ENCODE measurements around the gene ANKRD11. TPM values are rescaled to one million over a fixed set of nuclear protein-coding genes. Genes with fewer than 3 reads are reported as not detected.
"Not testable (repeated sequence)": the region's sequence is repeated elsewhere in the genome, so short reads cannot be mapped to it uniquely, and the experiment has no call there.

Gene ANKRD11
- total RNA-seq, 4 donors from 2014 or later, result 75.6 to 183 (median 108) TPM

DNA sequence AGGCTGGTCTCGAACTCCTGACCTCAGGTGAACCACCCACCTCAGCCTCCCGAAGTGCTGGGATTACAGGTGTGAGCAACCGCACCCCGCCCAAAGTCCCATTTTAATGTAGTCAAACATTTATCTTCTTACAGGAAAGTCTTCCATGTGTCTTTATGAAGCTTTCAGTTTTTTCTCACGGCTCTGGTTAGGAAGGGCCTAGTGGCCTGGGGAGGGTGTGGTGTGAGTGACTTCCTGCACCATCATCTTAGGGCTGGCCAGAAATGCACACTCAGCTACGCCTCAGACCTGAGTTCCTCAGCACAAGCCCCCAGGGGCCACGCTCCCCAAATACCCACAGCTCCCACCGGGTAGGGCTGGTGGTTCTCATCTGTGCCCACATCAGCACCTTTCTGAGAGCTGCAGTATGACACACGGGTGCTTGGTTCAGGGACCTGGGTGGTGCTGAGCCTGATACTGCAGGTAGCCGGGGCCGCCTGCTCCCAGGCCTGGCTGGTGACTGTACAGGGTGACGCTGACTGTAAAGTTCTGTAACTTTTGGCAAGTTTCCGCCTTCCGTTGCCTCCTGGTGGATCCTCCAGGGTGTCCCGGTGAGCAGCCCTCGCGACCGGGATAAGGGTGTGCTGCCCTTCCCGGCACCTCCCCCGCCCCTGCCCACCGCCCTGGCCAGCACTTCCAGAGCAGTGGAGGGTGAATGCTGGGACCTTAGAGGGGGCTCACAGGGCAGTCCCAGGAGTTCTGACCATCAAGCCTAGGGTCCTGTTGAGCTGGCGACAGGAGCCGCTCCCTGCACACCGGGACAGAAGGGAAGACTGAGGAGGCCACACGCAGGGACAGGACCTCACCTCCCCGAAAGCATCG lies 220.3 kb downstream of the ANKRD11 start:
- H3K4me3 ChIP-seq (ENCODE audit: low read depth, poor library complexity, severe bottlenecking), result no peak overlapping the region
- intact Hi-C loops (cut with DNase I; ENCODE audit: low total_unique reads), result no loop called here
- no peak for DNase-seq (ENCODE audit: low spot score in 2 of 2)
- TF ChIP-seq, protein P1, sequence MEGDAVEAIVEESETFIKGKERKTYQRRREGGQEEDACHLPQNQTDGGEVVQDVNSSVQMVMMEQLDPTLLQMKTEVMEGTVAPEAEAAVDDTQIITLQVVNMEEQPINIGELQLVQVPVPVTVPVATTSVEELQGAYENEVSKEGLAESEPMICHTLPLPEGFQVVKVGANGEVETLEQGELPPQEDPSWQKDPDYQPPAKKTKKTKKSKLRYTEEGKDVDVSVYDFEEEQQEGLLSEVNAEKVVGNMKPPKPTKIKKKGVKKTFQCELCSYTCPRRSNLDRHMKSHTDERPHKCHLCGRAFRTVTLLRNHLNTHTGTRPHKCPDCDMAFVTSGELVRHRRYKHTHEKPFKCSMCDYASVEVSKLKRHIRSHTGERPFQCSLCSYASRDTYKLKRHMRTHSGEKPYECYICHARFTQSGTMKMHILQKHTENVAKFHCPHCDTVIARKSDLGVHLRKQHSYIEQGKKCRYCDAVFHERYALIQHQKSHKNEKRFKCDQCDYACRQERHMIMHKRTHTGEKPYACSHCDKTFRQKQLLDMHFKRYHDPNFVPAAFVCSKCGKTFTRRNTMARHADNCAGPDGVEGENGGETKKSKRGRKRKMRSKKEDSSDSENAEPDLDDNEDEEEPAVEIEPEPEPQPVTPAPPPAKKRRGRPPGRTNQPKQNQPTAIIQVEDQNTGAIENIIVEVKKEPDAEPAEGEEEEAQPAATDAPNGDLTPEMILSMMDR (IDR thresholded peaks at IDR 0.05), result no peak
- no peak for TF ChIP-seq POLR2A (IDR thresholded peaks at IDR 0.05)
- WGBS, 2 donors, result 93 to 96% methylated on average over 23 to 27 of the region's 27 CpGs

DNA sequence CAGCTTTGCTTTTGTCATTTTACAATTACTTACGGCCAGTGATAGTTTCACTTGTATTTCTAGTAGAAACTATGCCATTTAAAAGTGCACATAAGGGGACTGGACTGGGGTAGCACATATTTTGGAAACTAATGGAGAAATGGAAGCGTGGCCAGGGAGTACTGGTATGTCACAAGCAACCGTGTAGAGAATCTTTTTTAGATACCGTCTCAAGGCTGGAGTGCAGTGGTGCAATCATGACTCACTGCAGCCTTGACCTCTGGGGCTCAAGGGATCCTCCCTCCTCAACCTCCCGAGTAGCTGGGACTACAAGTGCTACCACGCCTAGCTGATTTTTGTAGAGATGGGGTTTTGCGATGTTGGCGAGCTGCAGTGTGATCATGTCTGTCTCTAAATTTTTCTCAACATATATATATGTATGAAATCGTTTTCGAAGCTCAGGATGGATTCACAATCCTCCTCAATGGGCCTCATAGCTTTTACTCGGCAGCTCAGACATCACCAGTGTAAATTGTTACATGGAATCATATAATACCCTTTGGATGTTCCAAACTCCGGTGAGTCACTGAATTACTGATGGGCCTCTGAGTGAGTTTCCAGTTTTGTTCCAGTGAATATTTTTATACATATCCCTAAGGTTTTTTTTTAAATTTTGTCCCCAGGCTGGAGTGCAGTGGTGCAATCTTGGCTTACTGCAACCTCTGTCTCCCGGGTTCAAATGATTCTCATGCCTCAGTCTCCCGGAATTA lies 221.2 kb downstream of the ANKRD11 start:
- DNase-seq (ENCODE audit: low spot score in 2 of 2), result no peak
- no peak overlapping the region for H3K4me3 ChIP-seq (ENCODE audit: low read depth, poor library complexity, severe bottlenecking)
- TF ChIP-seq, protein P1 (IDR thresholded peaks at IDR 0.05), result no peak
- no peak for TF ChIP-seq POLR2A (IDR thresholded peaks at IDR 0.05)
- intact Hi-C loops (cut with DNase I; ENCODE audit: low total_unique reads), result no loop called here
- 89 to 90% methylated on average over 14 of the region's 14 CpGs for WGBS, 2 donors

DNA sequence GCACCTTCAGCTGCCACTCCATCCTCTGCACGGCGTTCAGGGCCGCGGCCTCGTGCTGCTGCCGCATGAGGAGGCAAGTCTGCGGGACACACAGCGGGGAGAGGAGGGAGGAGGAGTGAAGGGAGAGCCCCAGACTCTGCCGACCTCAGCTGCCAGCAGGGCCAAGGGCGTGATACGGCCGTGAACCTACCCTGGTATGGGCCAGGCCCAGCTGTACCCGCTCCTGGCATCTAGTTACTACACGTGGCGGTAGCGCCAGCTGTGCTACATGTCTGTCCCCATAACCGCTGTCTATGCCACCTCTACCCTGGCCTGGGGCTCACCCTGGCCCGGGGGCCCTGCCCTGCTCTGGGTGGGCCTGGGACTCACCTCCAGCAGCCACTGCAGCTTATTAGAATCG lies 221.8 kb downstream of the ANKRD11 start:
- intact Hi-C loops (cut with DNase I; ENCODE audit: low total_unique reads), result no loop called here
- TF ChIP-seq POLR2A (IDR thresholded peaks at IDR 0.05), result no peak
- TF ChIP-seq, protein P1 (IDR thresholded peaks at IDR 0.05), result no peak
- H3K4me3 ChIP-seq (ENCODE audit: low read depth, poor library complexity, severe bottlenecking), result no peak overlapping the region
- no peak for DNase-seq (ENCODE audit: low spot score in 2 of 2)
- 93 to 94% methylated on average over 17 to 19 of the region's 19 CpGs for WGBS, 2 donors

DNA sequence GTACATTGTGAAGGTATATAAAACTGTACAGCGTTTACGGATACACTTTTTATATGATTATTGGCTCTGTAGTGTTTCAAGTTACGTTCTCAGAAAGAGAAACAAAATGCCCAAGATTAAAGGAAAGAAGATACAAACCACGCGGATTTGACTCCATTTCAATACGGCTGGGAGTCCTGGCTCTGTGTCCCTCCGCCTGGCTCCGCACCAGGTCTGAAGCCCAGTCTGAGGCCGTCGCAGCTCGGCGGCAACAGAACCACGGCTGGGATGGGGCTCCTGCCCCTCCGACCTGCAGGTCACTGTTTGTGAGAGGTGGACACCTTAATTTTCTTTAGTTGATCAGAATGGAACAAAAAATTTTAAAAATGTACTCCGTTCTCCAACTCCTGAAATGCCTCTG lies 222.6 kb downstream of the ANKRD11 start:
- H3K4me3 ChIP-seq (ENCODE audit: low read depth, poor library complexity, severe bottlenecking); DNase-seq (ENCODE audit: low spot score in 2 of 2); intact Hi-C loops (cut with DNase I; ENCODE audit: low total_unique reads): not testable (repeated sequence)
- WGBS, 2 donors, result 89 to 91% methylated on average over 14 of the region's 15 CpGs

DNA sequence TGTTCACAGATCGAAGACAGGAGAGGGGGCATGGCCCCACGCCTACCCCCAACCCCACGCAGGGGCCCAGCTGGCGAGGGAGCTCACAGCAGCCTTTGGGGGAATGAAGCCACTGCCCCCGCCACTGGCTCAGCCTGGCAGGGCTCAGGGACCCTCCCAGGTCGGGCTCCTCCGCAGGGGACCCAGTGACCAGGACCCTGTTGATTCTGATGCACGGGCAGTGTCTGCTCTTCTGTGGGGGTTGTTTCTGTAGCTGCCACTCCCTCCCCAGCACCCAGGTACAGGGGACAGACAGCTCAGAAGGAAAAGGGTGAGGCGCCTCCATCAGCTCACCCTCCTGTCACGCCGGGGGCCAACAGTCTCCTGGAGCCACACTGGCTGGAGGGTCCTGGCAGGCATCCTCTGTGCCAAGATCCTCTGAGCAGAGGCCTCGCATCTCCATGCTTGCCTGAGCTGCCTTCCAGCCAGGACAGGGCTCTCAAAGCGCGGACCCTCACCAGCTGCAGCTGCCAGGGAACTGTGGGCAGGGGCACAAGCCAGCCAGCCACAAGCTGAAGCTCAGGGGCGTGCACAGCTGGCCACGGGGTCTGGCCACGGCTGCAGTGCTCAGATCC lies 223.7 kb downstream of the ANKRD11 start:
- no peak for DNase-seq (ENCODE audit: low spot score in 2 of 2)
- no peak overlapping the region for H3K4me3 ChIP-seq (ENCODE audit: low read depth, poor library complexity, severe bottlenecking)
- intact Hi-C loops (cut with DNase I; ENCODE audit: low total_unique reads), result no loop called here
- 94 to 95% methylated on average over 15 to 16 of the region's 17 CpGs for WGBS, 2 donors
- TF ChIP-seq, protein P1 (IDR thresholded peaks at IDR 0.05), result no peak
- TF ChIP-seq POLR2A (IDR thresholded peaks at IDR 0.05), result no peak

DNA sequence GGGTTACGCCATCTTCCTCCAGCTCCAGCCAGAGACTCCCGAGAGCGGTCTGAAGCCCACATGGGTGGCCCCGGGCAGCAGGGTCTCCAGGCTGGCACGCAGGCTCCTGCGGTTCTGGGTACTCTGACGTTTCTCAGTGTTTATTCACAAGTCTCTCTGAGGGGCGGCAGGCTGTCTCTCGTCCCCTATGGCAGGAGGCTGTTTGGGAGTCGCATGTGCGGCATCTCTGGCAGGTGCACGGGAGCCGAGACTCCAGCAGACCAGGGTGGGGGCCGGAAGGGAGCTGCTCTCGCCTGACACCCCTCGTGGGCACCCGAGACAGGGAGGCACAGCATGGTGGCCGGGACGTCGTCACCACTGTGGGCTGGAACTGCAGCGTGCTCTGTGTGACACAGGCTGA lies 224.7 kb downstream of the ANKRD11 start:
- intact Hi-C loops (cut with DNase I; ENCODE audit: low total_unique reads), result no loop called here
- no peak for TF ChIP-seq POLR2A (IDR thresholded peaks at IDR 0.05)
- TF ChIP-seq, protein P1 (IDR thresholded peaks at IDR 0.05), result no peak
- WGBS, 2 donors, result 91 to 96% methylated on average over 15 to 21 of the region's 21 CpGs
- H3K4me3 ChIP-seq (ENCODE audit: low read depth, poor library complexity, severe bottlenecking), result no peak overlapping the region
- DNase-seq (ENCODE audit: low spot score in 2 of 2), result no peak
